Stimulated activated memory B cell treated with anti-CD40 and anti-IgM and Interleukin-4, amounts not matched to agents 10 μg/mL and 1 μg/mL and 100 μg/mL, for 72 hours (primary cell): ENCODE results near the gene SERPINB8.
"Not testable (repeated sequence)": the region's sequence is repeated elsewhere in the genome, so short reads cannot be mapped to it uniquely, and the experiment has no call there.

Source experiments
- ATAC-seq: fragments of 150-1000 bp; cut with Tn5 transposase; 2 replicates; pipeline ENCODE4 v1.10.0; 2021
- H3K27ac Mint-ChIP-seq: one replicate; pipeline ENCODE4 v1.8.0; 2022; ENCODE audit warnings: mild to moderate bottlenecking, mixed read lengths
- H3K27me3 Mint-ChIP-seq: one replicate; pipeline ENCODE4 v1.8.0; 2022; ENCODE audit warnings: mixed read lengths
- H3K36me3 Mint-ChIP-seq: one replicate; pipeline ENCODE4 v1.8.0; 2022; ENCODE audit warnings: mixed read lengths
- H3K4me1 Mint-ChIP-seq: one replicate; pipeline ENCODE4 v1.8.0; 2022; ENCODE audit warnings: mixed read lengths
- H3K4me3 Mint-ChIP-seq: one replicate; pipeline ENCODE4 v1.8.0; 2022; ENCODE audit warnings: mild to moderate bottlenecking, moderate library complexity, mixed read lengths
- H3K9me3 Mint-ChIP-seq: one replicate; pipeline ENCODE4 v1.8.0; 2022; ENCODE audit warnings: mixed read lengths

The SERPINB8 gene, protein sequence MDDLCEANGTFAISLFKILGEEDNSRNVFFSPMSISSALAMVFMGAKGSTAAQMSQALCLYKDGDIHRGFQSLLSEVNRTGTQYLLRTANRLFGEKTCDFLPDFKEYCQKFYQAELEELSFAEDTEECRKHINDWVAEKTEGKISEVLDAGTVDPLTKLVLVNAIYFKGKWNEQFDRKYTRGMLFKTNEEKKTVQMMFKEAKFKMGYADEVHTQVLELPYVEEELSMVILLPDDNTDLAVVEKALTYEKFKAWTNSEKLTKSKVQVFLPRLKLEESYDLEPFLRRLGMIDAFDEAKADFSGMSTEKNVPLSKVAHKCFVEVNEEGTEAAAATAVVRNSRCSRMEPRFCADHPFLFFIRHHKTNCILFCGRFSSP

DNA sequence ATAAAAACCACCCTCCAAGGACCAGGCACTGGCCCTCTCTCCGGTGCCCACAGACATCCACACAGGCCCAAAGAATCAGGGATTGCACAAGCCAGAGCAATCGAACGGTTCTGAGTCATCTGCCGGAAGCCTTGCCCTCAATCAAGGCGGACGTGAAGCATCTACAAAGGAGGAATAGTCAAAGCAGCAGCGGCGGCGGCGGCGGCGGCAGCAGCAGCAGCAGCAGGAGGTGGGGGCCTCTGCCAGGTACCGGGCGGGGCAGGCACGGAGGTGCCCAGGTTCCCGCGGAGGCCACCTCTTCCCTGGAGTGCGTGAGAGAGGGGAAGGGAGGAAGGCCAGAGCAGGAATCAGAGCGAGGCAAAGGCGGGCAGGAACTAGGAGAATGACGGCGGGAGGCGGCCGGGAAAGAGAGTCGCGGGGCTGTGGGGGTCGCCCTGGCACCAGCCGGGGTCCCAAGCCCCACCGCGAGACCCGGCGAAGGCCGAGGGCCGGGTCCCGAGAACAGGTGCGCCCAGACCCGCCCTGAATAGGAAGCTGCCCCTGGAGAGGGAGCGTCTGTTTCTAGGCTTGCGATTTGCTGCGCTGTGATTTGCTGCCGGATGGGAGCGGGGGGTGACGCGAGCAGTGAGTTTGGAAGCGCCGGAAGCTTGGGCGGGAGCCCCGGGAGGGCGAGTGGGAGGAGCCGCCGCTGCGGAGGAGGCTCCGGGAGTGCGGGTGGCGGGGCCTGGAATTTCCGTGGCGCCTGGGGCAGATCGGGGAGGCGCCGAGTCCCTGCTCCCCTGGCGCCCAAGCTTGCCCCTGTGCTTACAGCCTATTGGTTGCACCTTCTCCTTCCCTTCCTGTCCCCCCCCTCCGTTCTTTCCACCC, at the start of gene SERPINB8:
SERPINB8 (plus strand) TSS at position 140 of the 867 bp plus-strand sequence. CDS start 8,228 bp downstream, outside the sequence.
- Mint-ChIP-seq H3K9me3 (no peaks in the 10 kb centered on the region), H3K27ac (peak within 1 kb of the TSS; percentile 97), H3K27me3 (no peaks in the 10 kb centered on the region), H3K4me1 (peaks cover 49% of the 10 kb centered on the region), H3K36me3 (no peaks in the 10 kb centered on the region), H3K4me3 (peak within 1 kb of the TSS; percentile 93)
- ATAC-seq = peak; percentile 94

DNA sequence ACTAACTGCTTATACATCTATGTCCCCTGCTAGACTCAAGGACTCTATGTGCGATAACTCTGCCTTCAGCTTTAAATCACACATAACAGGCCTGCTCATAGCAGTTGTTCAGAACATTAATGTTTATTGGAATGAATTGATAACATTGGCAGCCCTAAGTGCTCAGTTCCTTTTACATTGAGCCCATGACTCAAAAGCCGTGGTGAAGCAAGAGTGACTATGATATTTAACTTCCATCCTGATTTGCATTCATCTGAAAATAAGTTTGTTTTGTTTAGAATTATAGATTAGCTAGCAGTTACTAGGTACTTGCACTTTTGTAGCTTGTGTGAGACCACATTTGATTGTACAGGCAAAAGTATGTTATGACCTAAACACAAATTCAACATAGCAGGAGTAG, 47.8 kb upstream of the SERPINB8 start:
- H3K4me3 Mint-ChIP-seq = no peak overlapping the region
- H3K36me3 Mint-ChIP-seq = no peaks in the 10 kb centered on the region
- H3K9me3 Mint-ChIP-seq = no peaks in the 10 kb centered on the region
- H3K27ac Mint-ChIP-seq = no peak overlapping the region
- peaks cover 49% of the 10 kb centered on the region for H3K27me3 Mint-ChIP-seq
- ATAC-seq = no peak
- H3K4me1 Mint-ChIP-seq = no peaks in the 10 kb centered on the region

DNA sequence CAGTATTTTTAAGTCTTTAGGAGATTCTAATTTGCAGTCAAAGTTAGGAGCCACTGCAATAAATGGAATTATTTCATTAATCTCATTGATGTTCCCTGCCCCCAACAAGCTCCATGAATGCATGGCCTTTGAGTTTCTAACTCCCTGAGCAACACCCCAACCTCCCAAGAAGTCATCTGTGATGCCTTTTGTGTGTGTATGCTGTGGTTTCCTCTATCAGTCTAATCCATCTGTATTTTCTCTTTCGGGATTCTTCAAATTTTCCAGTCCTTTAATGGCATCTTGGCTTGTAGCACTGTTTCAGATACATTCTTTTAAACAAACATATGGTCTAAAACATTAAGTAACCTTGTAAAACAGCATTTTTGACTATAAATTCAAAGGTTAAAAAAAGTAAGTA, 45.3 kb upstream of the SERPINB8 start:
- peaks cover 37% of the 10 kb centered on the region for H3K27me3 Mint-ChIP-seq
- no peak overlapping the region for H3K27ac Mint-ChIP-seq
- H3K9me3 Mint-ChIP-seq = no peaks in the 10 kb centered on the region
- H3K4me3 Mint-ChIP-seq = no peak overlapping the region
- H3K36me3 Mint-ChIP-seq = no peaks in the 10 kb centered on the region
- H3K4me1 Mint-ChIP-seq = no peaks in the 10 kb centered on the region
- no peak for ATAC-seq

DNA sequence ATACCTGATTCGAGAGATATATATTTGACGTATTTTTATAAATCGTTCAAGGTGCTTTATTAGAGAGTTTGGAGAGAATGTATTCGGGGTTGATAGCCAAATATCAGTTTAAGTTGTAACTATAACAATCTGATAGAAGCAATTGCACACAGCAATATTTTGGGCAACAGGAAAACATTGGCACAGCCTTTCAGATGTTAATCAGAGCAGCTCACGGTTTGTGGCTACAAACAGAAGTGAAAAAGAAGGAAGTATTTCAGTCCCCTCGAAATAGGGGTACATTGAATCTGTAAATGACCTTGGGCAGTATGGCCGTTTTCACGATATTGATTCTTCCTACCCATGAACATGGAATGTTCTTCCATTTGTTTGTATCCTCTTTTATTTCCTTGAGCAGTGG, 41.5 kb upstream of the SERPINB8 start:
- ATAC-seq = no peak
- peaks cover 23% of the 10 kb centered on the region for H3K27me3 Mint-ChIP-seq
- H3K36me3 Mint-ChIP-seq = no peaks in the 10 kb centered on the region
- no peak overlapping the region for H3K27ac Mint-ChIP-seq
- H3K9me3 Mint-ChIP-seq = no peaks in the 10 kb centered on the region
- H3K4me3 Mint-ChIP-seq = no peak overlapping the region
- H3K4me1 Mint-ChIP-seq = no peaks in the 10 kb centered on the region

DNA sequence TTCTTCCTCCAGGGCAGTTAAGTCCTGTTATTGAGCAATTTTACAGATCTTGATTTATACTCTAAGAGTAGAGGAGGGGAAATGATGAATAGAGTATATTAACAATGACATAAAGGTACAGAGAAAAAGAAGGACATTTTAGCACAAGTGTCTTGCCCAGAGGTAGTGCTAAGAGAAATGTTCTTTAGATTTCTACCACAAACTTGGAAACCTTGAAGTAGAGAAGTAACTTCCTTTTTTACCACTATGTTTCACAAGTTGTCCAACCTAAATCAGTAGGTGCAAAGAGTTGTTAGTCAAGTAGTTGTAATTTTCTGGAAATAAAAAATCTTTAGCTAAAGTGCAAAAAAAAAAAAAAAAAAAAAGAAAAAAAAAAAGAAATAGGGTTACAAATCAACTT, 40.5 kb upstream of the SERPINB8 start:
- ATAC-seq, H3K4me3 Mint-ChIP-seq, H3K27ac Mint-ChIP-seq, H3K4me1 Mint-ChIP-seq, H3K36me3 Mint-ChIP-seq, H3K9me3 Mint-ChIP-seq: not testable (repeated sequence)
- peaks cover 12% of the 10 kb centered on the region for H3K27me3 Mint-ChIP-seq

DNA sequence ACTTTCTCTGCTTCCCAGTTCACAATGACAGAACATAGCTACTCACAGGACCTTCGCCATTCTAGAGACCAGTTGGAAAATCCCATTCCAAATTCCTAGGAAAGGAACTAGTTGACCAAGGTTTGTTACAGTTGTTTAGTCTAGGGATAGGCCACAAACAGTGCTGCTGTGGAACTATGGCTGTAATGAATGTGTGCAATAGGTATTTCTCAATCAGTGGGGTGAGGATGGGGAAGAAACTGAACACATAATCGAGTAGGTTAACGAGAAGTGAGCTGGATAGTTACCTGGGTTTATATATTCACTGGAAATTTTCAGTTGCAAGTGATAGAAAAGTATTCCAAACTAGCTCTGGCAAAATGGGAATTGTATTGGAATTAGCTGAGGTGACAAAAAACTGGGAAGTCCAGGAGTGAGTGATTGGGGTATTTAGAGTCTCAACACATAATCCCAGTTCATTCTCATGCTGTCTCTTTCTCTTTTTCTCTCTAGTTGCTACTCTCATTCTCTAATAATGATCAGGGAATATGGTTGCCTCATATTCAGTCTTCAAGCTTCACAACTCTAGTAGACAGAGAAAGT, 39.0 kb upstream of the SERPINB8 start:
- no peak overlapping the region for H3K27ac Mint-ChIP-seq
- H3K9me3 Mint-ChIP-seq = no peaks in the 10 kb centered on the region
- peaks cover under 1% of the 10 kb centered on the region for H3K27me3 Mint-ChIP-seq
- H3K4me1 Mint-ChIP-seq = no peaks in the 10 kb centered on the region
- H3K4me3 Mint-ChIP-seq = no peak overlapping the region
- no peak for ATAC-seq
- H3K36me3 Mint-ChIP-seq = no peaks in the 10 kb centered on the region

DNA sequence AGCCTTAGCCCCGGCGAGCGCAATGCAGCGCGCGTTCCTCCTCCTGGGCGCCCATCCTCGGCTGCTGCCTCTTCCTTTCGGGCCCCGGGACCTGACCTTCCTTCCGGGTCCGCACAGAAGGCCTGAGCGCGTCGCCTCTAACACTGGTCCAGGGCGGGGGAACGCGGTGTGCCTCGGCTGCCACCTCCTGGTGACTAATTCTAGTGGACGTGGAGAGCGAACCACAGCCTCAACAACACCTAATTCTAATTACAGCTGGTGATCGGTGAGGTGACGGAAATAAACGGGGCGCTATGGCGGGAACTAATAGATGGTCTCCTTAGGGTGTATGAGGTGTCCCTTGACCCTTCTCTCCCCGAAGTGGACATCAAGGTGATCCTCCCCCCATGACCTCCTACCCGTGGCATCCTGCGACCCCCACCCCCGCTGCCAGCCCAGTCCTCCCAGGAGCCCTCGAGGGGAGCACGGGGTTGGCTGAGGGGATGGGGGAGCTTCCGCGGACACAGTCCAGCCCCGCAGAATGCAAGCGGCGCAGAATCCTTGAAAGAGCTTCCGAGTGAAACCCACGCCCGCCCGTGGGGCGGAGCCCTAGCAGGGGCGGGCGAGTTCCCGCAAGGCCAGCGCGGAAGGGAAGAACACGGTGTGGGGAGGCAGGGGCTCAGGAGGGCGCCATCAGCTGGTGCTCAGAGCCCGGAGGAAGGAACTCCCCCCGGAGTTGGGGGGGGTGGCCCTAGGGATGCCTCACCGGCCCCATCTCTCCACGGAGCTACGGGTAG, 33.5 kb upstream of the SERPINB8 start:
- no peaks in the 10 kb centered on the region for H3K4me1 Mint-ChIP-seq
- ATAC-seq = peak; percentile 98
- peaks cover 5% of the 10 kb centered on the region for H3K27me3 Mint-ChIP-seq
- no peak overlapping the region for H3K27ac Mint-ChIP-seq
- no peaks in the 10 kb centered on the region for H3K36me3 Mint-ChIP-seq
- no peaks in the 10 kb centered on the region for H3K9me3 Mint-ChIP-seq
- H3K4me3 Mint-ChIP-seq = no peak overlapping the region

DNA sequence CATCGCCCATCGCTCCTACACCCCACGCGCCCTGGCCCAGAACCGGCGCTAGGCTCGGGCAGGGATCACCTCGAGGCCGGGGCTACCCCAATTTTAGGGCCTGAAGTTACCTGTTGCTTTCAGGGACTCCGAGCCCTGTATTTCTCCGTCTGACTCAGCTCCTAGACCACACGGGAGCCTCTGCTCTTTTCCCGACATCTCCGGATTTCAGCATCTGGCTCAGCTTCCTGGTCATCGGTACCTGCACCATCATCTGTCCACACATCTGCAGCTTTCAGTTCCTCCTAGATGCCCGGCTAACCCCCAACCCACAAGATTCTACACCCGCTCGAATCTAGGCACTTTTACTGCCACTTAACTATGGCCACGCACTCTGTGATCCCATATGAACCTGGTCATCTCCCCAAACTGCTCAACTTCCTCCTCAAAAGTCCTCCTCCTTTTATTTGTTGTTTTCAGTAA, 32.9 kb upstream of the SERPINB8 start:
- Mint-ChIP-seq H3K27ac (no peak overlapping the region), H3K27me3 (peaks cover 11% of the 10 kb centered on the region), H3K9me3 (no peaks in the 10 kb centered on the region), H3K36me3 (no peaks in the 10 kb centered on the region), H3K4me3 (no peak overlapping the region), H3K4me1 (no peaks in the 10 kb centered on the region)
- peak; percentile 10 for ATAC-seq

DNA sequence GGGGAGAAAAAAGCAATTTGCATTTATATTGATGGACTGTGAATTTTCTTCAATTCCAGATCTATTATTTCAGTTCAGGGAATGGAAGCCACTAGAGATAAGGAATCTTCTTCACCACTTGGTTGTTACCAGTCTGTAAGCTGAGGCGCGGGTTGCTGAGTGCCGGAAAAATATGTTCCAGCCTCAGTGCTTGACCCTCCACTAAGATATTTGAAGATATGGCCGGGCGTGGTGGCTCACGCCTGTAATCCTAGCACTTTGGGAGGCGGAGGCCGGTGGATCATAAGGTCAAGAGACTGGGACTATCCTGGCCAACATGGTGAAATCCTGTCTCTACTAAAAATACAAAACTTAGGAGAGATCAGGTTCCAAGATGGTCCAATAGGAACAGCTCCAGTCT, 29.9 kb upstream of the SERPINB8 start:
- no peaks in the 10 kb centered on the region for H3K36me3 Mint-ChIP-seq
- H3K27me3 Mint-ChIP-seq = peaks cover 40% of the 10 kb centered on the region
- ATAC-seq = no peak

DNA sequence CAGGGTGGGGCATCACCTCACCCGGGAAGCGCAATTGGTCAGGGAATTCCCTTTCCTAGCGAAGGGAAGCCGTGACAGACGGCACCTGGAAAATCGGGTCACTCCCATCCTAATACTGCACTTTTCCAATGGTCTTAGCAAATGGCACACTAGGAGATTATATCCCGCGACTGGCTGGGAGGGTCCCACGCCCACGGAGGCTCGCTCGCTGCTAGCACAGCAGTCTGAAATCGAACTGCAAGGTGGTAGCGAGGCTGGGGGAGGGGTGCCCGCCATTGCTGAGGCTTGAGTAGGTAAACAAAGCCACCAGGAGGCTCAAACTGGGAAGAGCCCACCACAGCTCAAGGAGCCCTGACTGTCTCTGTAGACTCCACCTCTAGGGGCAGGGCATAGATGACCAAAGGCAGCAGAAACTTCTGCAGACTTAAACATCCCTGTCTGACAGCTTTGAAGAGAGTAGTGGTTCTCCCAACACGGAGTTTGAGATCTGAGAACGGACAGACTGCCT, 29.3 kb upstream of the SERPINB8 start:
- not testable (repeated sequence) for H3K36me3 Mint-ChIP-seq, H3K4me1 Mint-ChIP-seq, H3K27ac Mint-ChIP-seq, ATAC-seq, H3K4me3 Mint-ChIP-seq, H3K9me3 Mint-ChIP-seq
- peaks cover 40% of the 10 kb centered on the region for H3K27me3 Mint-ChIP-seq

More for the DNA sequence above, 29.9 kb upstream of the SERPINB8 start:
- Mint-ChIP-seq H3K27ac (no peak overlapping the region), H3K4me3 (no peak overlapping the region), H3K9me3 (no peaks in the 10 kb centered on the region), H3K4me1 (no peaks in the 10 kb centered on the region)

DNA sequence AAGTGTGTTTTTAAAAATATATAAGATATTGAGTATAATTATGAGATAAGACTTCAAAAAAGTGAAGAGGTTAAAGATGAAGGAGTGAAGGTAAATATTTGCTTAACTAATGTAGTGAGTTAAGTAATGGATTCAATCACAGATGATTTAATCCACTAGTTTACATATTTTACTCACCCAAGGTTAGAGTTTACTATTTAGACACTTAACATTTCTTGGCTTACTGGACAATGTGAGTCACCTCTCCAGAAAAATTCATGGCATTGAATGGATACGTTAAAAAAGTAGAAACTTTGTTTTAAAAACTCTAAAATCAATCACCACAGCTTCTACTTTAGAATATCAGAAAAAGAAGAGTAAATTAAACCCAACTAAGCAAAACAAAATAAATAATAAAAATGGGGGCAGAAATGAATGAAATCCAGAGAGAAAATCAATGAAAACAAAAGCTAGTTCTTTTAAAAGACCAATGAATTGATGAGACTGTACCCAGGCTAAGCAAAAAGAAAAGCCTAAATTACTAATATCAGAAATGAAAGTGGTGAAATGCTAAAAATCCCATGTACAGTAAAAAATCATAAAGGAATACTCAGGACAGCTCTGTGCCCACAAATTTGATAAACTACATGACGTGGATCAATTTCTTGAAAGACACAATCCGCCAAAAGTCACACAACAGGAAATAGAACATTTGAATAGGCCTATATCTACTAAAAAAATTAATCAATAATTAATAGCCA, 22.7 kb upstream of the SERPINB8 start:
- H3K4me3 Mint-ChIP-seq = no peak overlapping the region
- H3K36me3 Mint-ChIP-seq = no peaks in the 10 kb centered on the region
- H3K27ac Mint-ChIP-seq = no peak overlapping the region
- peaks cover 4% of the 10 kb centered on the region for H3K9me3 Mint-ChIP-seq
- ATAC-seq = no peak
- peaks cover 29% of the 10 kb centered on the region for H3K4me1 Mint-ChIP-seq
- H3K27me3 Mint-ChIP-seq = peaks cover 27% of the 10 kb centered on the region

DNA sequence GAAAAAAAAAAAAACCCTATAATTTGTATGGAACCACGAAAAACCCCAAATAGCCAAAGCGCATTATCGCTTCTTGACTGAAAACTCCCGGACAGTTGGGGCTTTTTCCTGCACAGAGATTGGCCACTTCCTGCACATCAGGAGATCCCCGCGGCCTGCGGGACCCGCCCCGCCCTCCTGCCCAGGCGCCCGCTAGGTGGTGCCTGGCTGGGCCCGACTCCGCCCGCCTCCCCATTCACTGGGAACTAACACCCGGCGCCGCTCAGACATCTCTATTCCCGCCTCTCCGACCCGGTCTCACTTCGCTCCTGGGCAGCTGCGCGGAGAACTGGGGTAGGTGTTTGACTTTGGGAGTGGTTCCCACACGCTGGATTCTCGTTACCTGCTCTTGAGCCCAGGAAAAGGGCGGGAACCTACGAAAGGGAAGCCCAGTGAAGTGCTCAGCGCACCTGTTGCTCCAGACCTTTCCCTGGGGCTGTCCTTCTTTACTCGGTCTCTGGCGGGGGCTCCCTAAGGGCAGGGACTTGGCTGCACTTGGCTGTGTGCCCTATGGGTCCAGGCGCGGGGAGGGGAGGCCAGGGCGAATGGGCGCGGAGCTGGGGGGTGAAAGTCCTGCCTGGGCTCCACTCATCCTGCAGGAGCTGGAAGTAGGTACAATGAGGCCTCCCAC, 20.7 kb upstream of the SERPINB8 start, which contains the start of gene HMSD:
HMSD (plus strand) TSS at position 234 of the 670 bp plus-strand sequence. CDS start 4,155 bp downstream, outside the sequence.
- H3K9me3 Mint-ChIP-seq = peaks cover 4% of the 10 kb centered on the region
- peaks cover 8% of the 10 kb centered on the region for H3K27me3 Mint-ChIP-seq
- peak within 1 kb of the TSS; percentile 89 for H3K4me3 Mint-ChIP-seq
- ATAC-seq = peak; percentile 95
- H3K4me1 Mint-ChIP-seq = peaks cover 29% of the 10 kb centered on the region
- H3K36me3 Mint-ChIP-seq = no peaks in the 10 kb centered on the region
- peak within 1 kb of the TSS; percentile 68 for H3K27ac Mint-ChIP-seq

DNA sequence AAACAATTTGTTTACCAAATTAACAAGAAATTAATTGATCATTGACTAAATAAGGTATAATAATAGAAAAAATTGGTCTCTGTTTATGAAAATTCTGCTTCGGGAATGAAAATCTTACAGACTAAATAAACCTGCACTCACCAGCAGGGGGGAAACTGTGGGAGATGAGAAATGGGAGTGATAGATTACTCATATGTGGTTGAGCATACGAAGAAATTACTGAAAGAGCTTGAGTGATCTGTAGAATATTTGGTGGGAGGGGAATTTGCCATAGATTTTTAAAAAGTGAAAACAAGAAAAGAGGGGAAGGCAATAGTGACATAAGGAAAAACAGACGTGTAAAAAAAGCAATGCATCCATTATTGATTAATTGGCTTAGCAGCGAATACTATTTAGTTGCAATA, 18.6 kb upstream of the SERPINB8 start:
- no peak for ATAC-seq
- H3K9me3 Mint-ChIP-seq = peaks cover 4% of the 10 kb centered on the region
- peak overlapping the region; percentile 0 for H3K4me3 Mint-ChIP-seq
- no peaks in the 10 kb centered on the region for H3K36me3 Mint-ChIP-seq
- H3K27ac Mint-ChIP-seq = no peak overlapping the region
- peaks cover 12% of the 10 kb centered on the region for H3K27me3 Mint-ChIP-seq
- peaks cover 29% of the 10 kb centered on the region for H3K4me1 Mint-ChIP-seq
